WTC11 (cell line): ENCODE results near the gene ZNHIT2. TPM values are rescaled to one million over a fixed set of nuclear protein-coding genes. Genes with fewer than 3 reads are reported as not detected.

ENCODE experiments used
- CREB1 ChIP-seq: sonication (generic); formaldehyde crosslinking; IDR thresholded peaks from 2 replicates; pipeline ENCODE4 v1.8.0; 2023; ENCODE audit warnings: mild to moderate bottlenecking, missing genetic modification reagents
- ETV6 ChIP-seq: sonication (generic); formaldehyde crosslinking; IDR thresholded peaks from 2 replicates; pipeline ENCODE4 v1.8.1; 2022; ENCODE audit warnings: mild to moderate bottlenecking, missing genetic modification reagents
- JAZF1 ChIP-seq: fragments of 250-450 bp; sonication (Bioruptor Pico); IDR thresholded peaks from 2 replicates; pipeline ENCODE4 v1.9.0; 2021; ENCODE audit warnings: moderate library complexity, mild to moderate bottlenecking, inconsistent platforms
- JUN ChIP-seq: sonication (generic); formaldehyde crosslinking; IDR thresholded peaks from 2 replicates; pipeline ENCODE4 v1.8.0; 2023; ENCODE audit warnings: mild to moderate bottlenecking, missing genetic modification reagents
- MYBL2 ChIP-seq: sonication (generic); formaldehyde crosslinking; IDR thresholded peaks from 2 replicates; pipeline ENCODE4 v1.8.1; 2023; ENCODE audit warnings: mild to moderate bottlenecking, moderate library complexity, missing genetic modification reagents
- SMAD4 ChIP-seq: sonication (generic); formaldehyde crosslinking; IDR thresholded peaks from 2 replicates; pipeline ENCODE4 v1.8.0; 2022; ENCODE audit warnings: mild to moderate bottlenecking, missing genetic modification reagents
- SP1 ChIP-seq: sonication (generic); formaldehyde crosslinking; conservative IDR thresholded peaks from 2 replicates; pipeline ENCODE4 v1.8.1; 2022; ENCODE audit warnings: missing genetic modification reagents
- TCF7 ChIP-seq: sonication (generic); formaldehyde crosslinking; IDR thresholded peaks from 2 replicates; pipeline ENCODE4 v1.8.0; 2022; ENCODE audit warnings: mild to moderate bottlenecking, low read depth, missing genetic modification reagents, moderate library complexity
- TEAD1 ChIP-seq: sonication (generic); formaldehyde crosslinking; IDR thresholded peaks from 2 replicates; pipeline ENCODE4 v1.8.0; 2022; ENCODE audit warnings: mild to moderate bottlenecking, missing genetic modification reagents
- TP53 ChIP-seq: sonication (generic); formaldehyde crosslinking; IDR thresholded peaks from 2 replicates; pipeline ENCODE4 v1.8.1; 2023; ENCODE audit warnings: mild to moderate bottlenecking, missing genetic modification reagents
- ZNF396 ChIP-seq: fragments of 250-450 bp; sonication (Bioruptor Pico); IDR thresholded peaks from 2 replicates; pipeline ENCODE4 v1.8.0; 2021; ENCODE audit warnings: mild to moderate bottlenecking, moderate library complexity, borderline replicate concordance
- ZNF423 ChIP-seq: fragments of 250-450 bp; sonication (Bioruptor Pico); IDR thresholded peaks from 2 replicates; pipeline ENCODE4 v2.1.2; 2022; ENCODE audit warnings: mild to moderate bottlenecking, moderate library complexity
- total RNA-seq: library from RNA; stranded (reverse); gene quantifications from 3 replicates; pipeline ENCODE4 v1.2.3, GENCODE V29; 2021
- TF ChIP-seq, protein P1 (sequence below): sonication (generic); formaldehyde crosslinking; IDR thresholded peaks from 2 replicates; pipeline ENCODE4 v1.8.0; 2023; ENCODE audit warnings: missing genetic modification reagents
- TF ChIP-seq, protein P2 (sequence below): sonication (generic); formaldehyde crosslinking; IDR thresholded peaks from 2 replicates; pipeline ENCODE4 v1.8.0; 2022; ENCODE audit warnings: mild to moderate bottlenecking, missing genetic modification reagents
- TF ChIP-seq, protein P3 (sequence below): fragments of 250-450 bp; sonication (Bioruptor Pico); IDR thresholded peaks from 2 replicates; pipeline ENCODE4 v1.9.0; 2021; ENCODE audit warnings: mild to moderate bottlenecking, borderline replicate concordance
- TF ChIP-seq, protein P4 (sequence below): fragments of 250-450 bp; sonication (Bioruptor Pico); conservative IDR thresholded peaks from 2 replicates; pipeline ENCODE4 v1.9.0; 2021; ENCODE audit warnings: mild to moderate bottlenecking
- TF ChIP-seq, protein P5 (sequence below): sonication (generic); formaldehyde crosslinking; IDR thresholded peaks from 2 replicates; pipeline ENCODE4 v1.8.1; 2023; ENCODE audit warnings: mild to moderate bottlenecking, missing genetic modification reagents, moderate library complexity
- TF ChIP-seq, protein P6 (sequence below): sonication (generic); formaldehyde crosslinking; IDR thresholded peaks from 2 replicates; pipeline ENCODE4 v1.8.0; 2022; ENCODE audit warnings: mild to moderate bottlenecking, missing genetic modification reagents
- TF ChIP-seq, protein P7 (sequence below): sonication (generic); formaldehyde crosslinking; IDR thresholded peaks from 2 replicates; pipeline ENCODE4 v1.8.0; 2022; ENCODE audit warnings: mild to moderate bottlenecking, missing genetic modification reagents
- TF ChIP-seq, protein P8 (sequence below): sonication (generic); formaldehyde crosslinking; IDR thresholded peaks from 2 replicates; pipeline ENCODE4 v1.8.0; 2022; ENCODE audit warnings: mild to moderate bottlenecking, missing genetic modification reagents
- TF ChIP-seq, protein P9 (sequence below): sonication (generic); formaldehyde crosslinking; IDR thresholded peaks from 2 replicates; pipeline ENCODE4 v1.8.0; 2023; ENCODE audit warnings: mild to moderate bottlenecking, missing genetic modification reagents

The ZNHIT2 gene
- total RNA-seq, 1 experiment from 2014 or later = 16.7 TPM

DNA sequence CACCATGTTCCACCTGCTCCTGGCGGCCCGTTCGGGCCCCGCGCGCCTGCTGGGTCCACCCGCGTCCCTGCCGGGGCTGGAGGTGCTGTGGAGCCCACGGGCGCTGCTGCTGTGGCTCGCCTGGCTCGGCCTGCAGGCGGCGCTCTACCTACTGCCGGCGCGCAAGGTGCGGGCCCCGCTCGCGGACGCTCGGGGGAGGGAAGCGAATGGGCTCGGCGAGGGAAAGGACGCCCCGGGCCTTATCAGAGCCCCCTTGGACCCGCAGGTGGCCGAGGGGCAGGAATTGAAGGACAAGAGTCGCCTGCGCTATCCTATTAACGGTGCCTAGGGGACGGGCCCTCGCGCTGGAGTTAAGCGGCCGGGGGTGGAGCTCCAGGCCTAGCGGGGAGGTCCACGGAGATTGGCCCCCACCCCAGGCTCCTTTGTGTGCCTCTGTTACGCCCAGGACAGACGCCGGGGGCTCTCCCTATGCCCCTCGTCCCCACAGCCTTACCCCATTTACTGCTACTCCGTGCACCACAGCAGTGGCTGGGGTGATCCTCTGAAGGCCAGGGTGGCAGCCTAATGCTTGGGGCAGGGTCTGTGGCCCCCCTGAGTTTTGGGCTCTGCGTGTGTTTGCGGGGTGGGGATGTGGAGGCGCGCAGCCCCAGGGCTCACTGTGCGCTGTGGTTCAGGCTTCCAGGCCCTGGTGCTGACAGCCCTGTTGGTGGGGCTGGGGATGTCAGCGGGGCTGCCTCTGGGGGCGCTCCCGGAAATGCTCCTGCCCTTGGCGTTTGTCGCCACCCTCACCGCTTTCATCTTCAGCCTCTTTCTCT lies 4.7 kb downstream of the ZNHIT2 start (continued):
- TF ChIP-seq, protein P1, sequence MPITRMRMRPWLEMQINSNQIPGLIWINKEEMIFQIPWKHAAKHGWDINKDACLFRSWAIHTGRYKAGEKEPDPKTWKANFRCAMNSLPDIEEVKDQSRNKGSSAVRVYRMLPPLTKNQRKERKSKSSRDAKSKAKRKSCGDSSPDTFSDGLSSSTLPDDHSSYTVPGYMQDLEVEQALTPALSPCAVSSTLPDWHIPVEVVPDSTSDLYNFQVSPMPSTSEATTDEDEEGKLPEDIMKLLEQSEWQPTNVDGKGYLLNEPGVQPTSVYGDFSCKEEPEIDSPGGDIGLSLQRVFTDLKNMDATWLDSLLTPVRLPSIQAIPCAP (CRISPR knock-in tag) = no peak
- TF ChIP-seq TCF7 (CRISPR knock-in tag) (no peak), TEAD1 (CRISPR knock-in tag) (no peak), SMAD4 (no peak), ZNF396 (CRISPR knock-in tag) (no peak), SP1 (CRISPR knock-in tag) (peak; percentile 42), CREB1 (CRISPR knock-in tag) (0 out of 2 replicates have a peak, but pooled peaks have one; percentile 22), ZNF423 (CRISPR knock-in tag) (no peak), MYBL2 (CRISPR knock-in tag) (no peak), JAZF1 (CRISPR knock-in tag) (no peak), TP53 (no peak), JUN (no peak), ETV6 (CRISPR knock-in tag) (no peak)
- TF ChIP-seq, protein P2, sequence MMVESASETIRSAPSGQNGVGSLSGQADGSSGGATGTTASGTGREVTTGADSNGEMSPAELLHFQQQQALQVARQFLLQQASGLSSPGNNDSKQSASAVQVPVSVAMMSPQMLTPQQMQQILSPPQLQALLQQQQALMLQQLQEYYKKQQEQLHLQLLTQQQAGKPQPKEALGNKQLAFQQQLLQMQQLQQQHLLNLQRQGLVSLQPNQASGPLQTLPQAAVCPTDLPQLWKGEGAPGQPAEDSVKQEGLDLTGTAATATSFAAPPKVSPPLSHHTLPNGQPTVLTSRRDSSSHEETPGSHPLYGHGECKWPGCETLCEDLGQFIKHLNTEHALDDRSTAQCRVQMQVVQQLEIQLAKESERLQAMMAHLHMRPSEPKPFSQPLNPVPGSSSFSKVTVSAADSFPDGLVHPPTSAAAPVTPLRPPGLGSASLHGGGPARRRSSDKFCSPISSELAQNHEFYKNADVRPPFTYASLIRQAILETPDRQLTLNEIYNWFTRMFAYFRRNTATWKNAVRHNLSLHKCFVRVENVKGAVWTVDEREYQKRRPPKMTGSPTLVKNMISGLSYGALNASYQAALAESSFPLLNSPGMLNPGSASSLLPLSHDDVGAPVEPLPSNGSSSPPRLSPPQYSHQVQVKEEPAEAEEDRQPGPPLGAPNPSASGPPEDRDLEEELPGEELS (CRISPR knock-in tag) = no peak
- TF ChIP-seq, protein P3, sequence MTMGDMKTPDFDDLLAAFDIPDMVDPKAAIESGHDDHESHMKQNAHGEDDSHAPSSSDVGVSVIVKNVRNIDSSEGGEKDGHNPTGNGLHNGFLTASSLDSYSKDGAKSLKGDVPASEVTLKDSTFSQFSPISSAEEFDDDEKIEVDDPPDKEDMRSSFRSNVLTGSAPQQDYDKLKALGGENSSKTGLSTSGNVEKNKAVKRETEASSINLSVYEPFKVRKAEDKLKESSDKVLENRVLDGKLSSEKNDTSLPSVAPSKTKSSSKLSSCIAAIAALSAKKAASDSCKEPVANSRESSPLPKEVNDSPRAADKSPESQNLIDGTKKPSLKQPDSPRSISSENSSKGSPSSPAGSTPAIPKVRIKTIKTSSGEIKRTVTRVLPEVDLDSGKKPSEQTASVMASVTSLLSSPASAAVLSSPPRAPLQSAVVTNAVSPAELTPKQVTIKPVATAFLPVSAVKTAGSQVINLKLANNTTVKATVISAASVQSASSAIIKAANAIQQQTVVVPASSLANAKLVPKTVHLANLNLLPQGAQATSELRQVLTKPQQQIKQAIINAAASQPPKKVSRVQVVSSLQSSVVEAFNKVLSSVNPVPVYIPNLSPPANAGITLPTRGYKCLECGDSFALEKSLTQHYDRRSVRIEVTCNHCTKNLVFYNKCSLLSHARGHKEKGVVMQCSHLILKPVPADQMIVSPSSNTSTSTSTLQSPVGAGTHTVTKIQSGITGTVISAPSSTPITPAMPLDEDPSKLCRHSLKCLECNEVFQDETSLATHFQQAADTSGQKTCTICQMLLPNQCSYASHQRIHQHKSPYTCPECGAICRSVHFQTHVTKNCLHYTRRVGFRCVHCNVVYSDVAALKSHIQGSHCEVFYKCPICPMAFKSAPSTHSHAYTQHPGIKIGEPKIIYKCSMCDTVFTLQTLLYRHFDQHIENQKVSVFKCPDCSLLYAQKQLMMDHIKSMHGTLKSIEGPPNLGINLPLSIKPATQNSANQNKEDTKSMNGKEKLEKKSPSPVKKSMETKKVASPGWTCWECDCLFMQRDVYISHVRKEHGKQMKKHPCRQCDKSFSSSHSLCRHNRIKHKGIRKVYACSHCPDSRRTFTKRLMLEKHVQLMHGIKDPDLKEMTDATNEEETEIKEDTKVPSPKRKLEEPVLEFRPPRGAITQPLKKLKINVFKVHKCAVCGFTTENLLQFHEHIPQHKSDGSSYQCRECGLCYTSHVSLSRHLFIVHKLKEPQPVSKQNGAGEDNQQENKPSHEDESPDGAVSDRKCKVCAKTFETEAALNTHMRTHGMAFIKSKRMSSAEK = no peak
- TF ChIP-seq, protein P4, sequence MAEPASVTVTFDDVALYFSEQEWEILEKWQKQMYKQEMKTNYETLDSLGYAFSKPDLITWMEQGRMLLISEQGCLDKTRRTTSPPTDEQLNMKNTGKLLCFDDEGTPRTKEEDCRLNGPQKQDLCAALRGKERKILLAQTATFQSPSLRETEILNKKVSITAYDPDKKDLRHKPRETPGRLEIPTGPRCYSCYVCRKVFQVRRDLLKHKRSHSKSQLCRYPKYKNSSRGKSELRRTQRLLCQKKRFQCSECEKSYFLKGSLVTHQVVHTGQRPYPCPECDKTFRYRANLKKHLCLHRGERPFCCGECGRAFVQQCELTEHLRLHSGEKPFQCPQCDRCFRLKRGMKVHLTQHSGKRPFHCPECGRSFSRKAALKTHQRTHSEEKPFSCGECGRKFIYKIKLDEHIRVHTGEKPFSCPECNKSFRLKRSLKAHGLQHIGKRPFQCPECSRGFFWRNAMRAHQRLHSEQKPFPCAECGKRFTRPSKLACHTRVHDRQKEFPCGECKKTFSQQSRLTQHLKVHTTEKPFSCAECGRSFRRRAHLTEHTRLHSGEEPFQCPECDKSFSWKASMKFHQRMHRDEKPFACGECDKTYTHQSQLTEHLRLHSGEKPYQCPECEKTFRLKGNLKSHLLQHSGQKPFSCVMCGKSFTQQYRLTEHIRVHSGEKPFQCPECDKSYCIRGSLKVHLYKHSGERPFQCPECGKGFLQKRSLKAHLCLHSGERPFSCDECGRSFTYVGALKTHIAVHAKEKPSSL (CRISPR knock-in tag) = 0 out of 2 replicates have a peak, but pooled peaks have one; percentile 27
- TF ChIP-seq, protein P5, sequence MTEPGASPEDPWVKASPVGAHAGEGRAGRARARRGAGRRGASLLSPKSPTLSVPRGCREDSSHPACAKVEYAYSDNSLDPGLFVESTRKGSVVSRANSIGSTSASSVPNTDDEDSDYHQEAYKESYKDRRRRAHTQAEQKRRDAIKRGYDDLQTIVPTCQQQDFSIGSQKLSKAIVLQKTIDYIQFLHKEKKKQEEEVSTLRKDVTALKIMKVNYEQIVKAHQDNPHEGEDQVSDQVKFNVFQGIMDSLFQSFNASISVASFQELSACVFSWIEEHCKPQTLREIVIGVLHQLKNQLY (CRISPR knock-in tag) = 0 out of 2 replicates have a peak, but pooled peaks have one; percentile 18
- TF ChIP-seq, protein P6, sequence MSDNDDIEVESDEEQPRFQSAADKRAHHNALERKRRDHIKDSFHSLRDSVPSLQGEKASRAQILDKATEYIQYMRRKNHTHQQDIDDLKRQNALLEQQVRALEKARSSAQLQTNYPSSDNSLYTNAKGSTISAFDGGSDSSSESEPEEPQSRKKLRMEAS (CRISPR knock-in tag) = no peak; the same call in 1 of the 2 replicates
- TF ChIP-seq, protein P7, sequence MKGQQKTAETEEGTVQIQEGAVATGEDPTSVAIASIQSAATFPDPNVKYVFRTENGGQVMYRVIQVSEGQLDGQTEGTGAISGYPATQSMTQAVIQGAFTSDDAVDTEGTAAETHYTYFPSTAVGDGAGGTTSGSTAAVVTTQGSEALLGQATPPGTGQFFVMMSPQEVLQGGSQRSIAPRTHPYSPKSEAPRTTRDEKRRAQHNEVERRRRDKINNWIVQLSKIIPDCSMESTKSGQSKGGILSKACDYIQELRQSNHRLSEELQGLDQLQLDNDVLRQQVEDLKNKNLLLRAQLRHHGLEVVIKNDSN (CRISPR knock-in tag) = no peak
- TF ChIP-seq, protein P8, sequence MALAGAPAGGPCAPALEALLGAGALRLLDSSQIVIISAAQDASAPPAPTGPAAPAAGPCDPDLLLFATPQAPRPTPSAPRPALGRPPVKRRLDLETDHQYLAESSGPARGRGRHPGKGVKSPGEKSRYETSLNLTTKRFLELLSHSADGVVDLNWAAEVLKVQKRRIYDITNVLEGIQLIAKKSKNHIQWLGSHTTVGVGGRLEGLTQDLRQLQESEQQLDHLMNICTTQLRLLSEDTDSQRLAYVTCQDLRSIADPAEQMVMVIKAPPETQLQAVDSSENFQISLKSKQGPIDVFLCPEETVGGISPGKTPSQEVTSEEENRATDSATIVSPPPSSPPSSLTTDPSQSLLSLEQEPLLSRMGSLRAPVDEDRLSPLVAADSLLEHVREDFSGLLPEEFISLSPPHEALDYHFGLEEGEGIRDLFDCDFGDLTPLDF (CRISPR knock-in tag) = no peak
- TF ChIP-seq, protein P9, sequence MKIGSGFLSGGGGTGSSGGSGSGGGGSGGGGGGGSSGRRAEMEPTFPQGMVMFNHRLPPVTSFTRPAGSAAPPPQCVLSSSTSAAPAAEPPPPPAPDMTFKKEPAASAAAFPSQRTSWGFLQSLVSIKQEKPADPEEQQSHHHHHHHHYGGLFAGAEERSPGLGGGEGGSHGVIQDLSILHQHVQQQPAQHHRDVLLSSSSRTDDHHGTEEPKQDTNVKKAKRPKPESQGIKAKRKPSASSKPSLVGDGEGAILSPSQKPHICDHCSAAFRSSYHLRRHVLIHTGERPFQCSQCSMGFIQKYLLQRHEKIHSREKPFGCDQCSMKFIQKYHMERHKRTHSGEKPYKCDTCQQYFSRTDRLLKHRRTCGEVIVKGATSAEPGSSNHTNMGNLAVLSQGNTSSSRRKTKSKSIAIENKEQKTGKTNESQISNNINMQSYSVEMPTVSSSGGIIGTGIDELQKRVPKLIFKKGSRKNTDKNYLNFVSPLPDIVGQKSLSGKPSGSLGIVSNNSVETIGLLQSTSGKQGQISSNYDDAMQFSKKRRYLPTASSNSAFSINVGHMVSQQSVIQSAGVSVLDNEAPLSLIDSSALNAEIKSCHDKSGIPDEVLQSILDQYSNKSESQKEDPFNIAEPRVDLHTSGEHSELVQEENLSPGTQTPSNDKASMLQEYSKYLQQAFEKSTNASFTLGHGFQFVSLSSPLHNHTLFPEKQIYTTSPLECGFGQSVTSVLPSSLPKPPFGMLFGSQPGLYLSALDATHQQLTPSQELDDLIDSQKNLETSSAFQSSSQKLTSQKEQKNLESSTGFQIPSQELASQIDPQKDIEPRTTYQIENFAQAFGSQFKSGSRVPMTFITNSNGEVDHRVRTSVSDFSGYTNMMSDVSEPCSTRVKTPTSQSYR = no peak
